ENCODE results near the gene GALNS.
A peak's percentile ranks its signal among the peaks of the same experiment; 100 is the strongest.

Gene GALNS

GRCh38 chr16:88857728-88858339 is 1.1 kb upstream of the GALNS start:
- peak; percentile 40 to 60 (median 53) for DNase-seq (ENCODE audit: low read depth in 3 of 3, low spot score in 1 of 3)

GRCh38 chr16:88856122-88856827 is 472 bp downstream of the GALNS start:
- DNase-seq (ENCODE audit: low read depth in 3 of 3, low spot score in 1 of 3) = no peak

- no peak for DNase-seq (ENCODE audit: low read depth in 3 of 3, low spot score in 1 of 3)
Measured at GRCh38 chr16:88855736-88856121, 1.0 kb downstream of the GALNS start.

- no peak for DNase-seq (ENCODE audit: low read depth in 3 of 3, low spot score in 1 of 3)
Measured at GRCh38 chr16:88855176-88855575, 1.6 kb downstream of the GALNS start.

GRCh38 chr16:88854306-88855111 is 2.2 kb downstream of the GALNS start:
- DNase-seq (ENCODE audit: low read depth in 3 of 3, low spot score in 1 of 3) = no peak

GRCh38 chr16:88853325-88853941 is 3.3 kb downstream of the GALNS start:
- no peak for DNase-seq (ENCODE audit: low read depth in 3 of 3, low spot score in 1 of 3)

GRCh38 chr16:88851616-88852015 is 5.1 kb downstream of the GALNS start:
- no peak for DNase-seq (ENCODE audit: low read depth in 3 of 3, low spot score in 1 of 3)

GRCh38 chr16:88850531-88851199 is 6.1 kb downstream of the GALNS start:
- DNase-seq (ENCODE audit: low read depth in 3 of 3, low spot score in 1 of 3) = no peak

GRCh38 chr16:88848557-88848956 is 8.2 kb downstream of the GALNS start:
- DNase-seq (ENCODE audit: low read depth in 3 of 3, low spot score in 1 of 3) = no peak

- no peak for DNase-seq (ENCODE audit: low read depth in 3 of 3, low spot score in 1 of 3)
Measured at GRCh38 chr16:88847654-88848053, 9.1 kb downstream of the GALNS start.

GRCh38 chr16:88846088-88846487 is 10.7 kb downstream of the GALNS start:
- DNase-seq (ENCODE audit: low read depth in 3 of 3, low spot score in 1 of 3) = no peak

- no peak for DNase-seq (ENCODE audit: low read depth in 3 of 3, low spot score in 1 of 3)
Measured at GRCh38 chr16:88844419-88845036, 12.2 kb downstream of the GALNS start.

- DNase-seq (ENCODE audit: low read depth in 3 of 3, low spot score in 1 of 3) = no peak
Measured at GRCh38 chr16:88843256-88843655, 13.5 kb downstream of the GALNS start.

GRCh38 chr16:88842806-88843205 is 13.9 kb downstream of the GALNS start:
- DNase-seq (ENCODE audit: low read depth in 3 of 3, low spot score in 1 of 3) = no peak

- no peak for DNase-seq (ENCODE audit: low read depth in 3 of 3, low spot score in 1 of 3)
Measured at GRCh38 chr16:88842308-88842756, 14.4 kb downstream of the GALNS start.

GRCh38 chr16:88841521-88842307 is 15.0 kb downstream of the GALNS start:
- no peak for DNase-seq (ENCODE audit: low read depth in 3 of 3, low spot score in 1 of 3)

GRCh38 chr16:88840600-88841215 is 16.0 kb downstream of the GALNS start:
- no peak for DNase-seq (ENCODE audit: low read depth in 3 of 3, low spot score in 1 of 3)

- no peak for DNase-seq (ENCODE audit: low read depth in 3 of 3, low spot score in 1 of 3)
Measured at GRCh38 chr16:88839745-88840599, 16.8 kb downstream of the GALNS start.

All from stimulated activated CD4-positive, alpha-beta T cell treated with anti-CD3 and anti-CD28 coated beads, TNF-alpha, amount 100 ng/mL, for 1 hour (primary cell).